ENCODE measurements around the gene GARIN5B.

DNA sequence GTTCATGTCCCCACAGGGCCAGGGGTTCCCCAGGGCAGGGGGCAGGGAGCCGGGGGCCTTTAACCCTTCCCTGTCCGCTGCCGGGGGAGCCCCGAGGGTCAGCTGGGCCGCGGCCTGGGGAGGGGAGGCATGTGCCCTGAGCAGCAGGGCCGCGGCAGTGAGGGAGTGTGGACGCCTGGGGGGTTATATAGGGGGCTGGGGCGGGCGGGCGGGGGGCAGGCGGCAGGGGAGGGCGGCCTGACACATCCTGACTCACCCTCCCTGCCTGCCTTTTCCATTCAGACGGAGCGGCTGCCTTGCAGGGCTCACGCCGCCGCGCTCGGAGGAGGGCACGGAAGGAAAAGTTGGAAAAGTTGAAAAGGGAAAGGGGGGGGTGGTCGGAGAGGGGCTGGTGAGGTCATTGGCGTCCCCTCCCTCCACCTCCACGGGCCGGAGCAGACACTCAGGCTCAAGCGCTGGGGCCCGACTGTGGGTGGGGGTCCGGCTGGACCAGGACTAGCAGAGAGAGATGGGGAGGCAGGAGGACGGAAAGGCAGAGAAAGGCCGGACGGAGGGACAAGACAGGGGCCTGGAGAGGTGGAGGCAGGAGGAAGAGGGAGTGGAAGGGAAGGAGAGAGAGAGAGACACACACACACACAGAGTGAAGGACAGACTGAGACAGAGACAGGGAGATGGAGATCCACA lies 7.4 kb upstream of the GARIN5B start, which contains the start of gene IL11:
- TF ChIP-seq, protein P1, sequence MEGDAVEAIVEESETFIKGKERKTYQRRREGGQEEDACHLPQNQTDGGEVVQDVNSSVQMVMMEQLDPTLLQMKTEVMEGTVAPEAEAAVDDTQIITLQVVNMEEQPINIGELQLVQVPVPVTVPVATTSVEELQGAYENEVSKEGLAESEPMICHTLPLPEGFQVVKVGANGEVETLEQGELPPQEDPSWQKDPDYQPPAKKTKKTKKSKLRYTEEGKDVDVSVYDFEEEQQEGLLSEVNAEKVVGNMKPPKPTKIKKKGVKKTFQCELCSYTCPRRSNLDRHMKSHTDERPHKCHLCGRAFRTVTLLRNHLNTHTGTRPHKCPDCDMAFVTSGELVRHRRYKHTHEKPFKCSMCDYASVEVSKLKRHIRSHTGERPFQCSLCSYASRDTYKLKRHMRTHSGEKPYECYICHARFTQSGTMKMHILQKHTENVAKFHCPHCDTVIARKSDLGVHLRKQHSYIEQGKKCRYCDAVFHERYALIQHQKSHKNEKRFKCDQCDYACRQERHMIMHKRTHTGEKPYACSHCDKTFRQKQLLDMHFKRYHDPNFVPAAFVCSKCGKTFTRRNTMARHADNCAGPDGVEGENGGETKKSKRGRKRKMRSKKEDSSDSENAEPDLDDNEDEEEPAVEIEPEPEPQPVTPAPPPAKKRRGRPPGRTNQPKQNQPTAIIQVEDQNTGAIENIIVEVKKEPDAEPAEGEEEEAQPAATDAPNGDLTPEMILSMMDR (IDR thresholded peaks at IDR 0.05) = no peak
- TF ChIP-seq EZH2 (IDR thresholded peaks at IDR 0.05; ENCODE audit: borderline replicate concordance, insufficient read depth, low read depth, low read length, poor library complexity, severe bottlenecking) = no peak

All from B cell (primary cell).